Keratinocyte (primary cell): ENCODE data around the gene STX8. TPM values are rescaled to one million over a fixed set of nuclear protein-coding genes. Genes with fewer than 3 reads are reported as not detected.

ENCODE experiments used
- DNase-seq: peaks from one replicate; pipeline ENCODE4 v3.0.0-alpha.2; 2011; ENCODE audit warnings: low read depth, missing footprints, low spot score
- FAIRE-seq: peaks from 2 replicates; lab custom pipeline; 2011; peaks lifted over from hg19 to GRCh38; lab: Jason Lieb, UNC
- H2AFZ ChIP-seq: 2 replicates; pipeline ENCODE4 v1.6.0; 2012; ENCODE audit warnings: low read length, control low read depth, inconsistent platforms; ENCODE audit not compliant: control insufficient read depth
- H3K27ac ChIP-seq: 2 replicates; pipeline ENCODE4 v1.5.1; 2011; ENCODE audit warnings: low read length; ENCODE audit not compliant: control insufficient read depth, insufficient read depth
- H3K27me3 ChIP-seq: 3 replicates; pipeline ENCODE4 v1.6.0; 2011; ENCODE audit warnings: low read length; ENCODE audit not compliant: control insufficient read depth, insufficient read depth; ENCODE audit errors: extremely low read depth
- H3K36me3 ChIP-seq, 2 experiments: 2 replicates in 1 of 2; 3 replicates in 1 of 2; pipeline ENCODE4 v1.5.1; 2011; ENCODE audit warnings: low read length in 2 of 2, mild to moderate bottlenecking in 1 of 2; ENCODE audit not compliant: control insufficient read depth in 2 of 2, insufficient read depth in 2 of 2; ENCODE audit errors: extremely low read depth in 1 of 2
- H3K4me1 ChIP-seq: 3 replicates; pipeline ENCODE4 v1.5.1; 2011; ENCODE audit warnings: low read length; ENCODE audit not compliant: control insufficient read depth, insufficient read depth; ENCODE audit errors: extremely low read depth
- H3K4me2 ChIP-seq: 3 replicates; pipeline ENCODE4 v1.6.0; 2011; ENCODE audit warnings: low read depth, low read length; ENCODE audit not compliant: control insufficient read depth, insufficient read depth; ENCODE audit errors: extremely low read depth
- H3K4me3 ChIP-seq, 3 experiments: fragments of 200-600 bp in 1 of 3; sonication (generic) in 1 of 3; 2 replicates in 2 of 3; 3 replicates in 1 of 3; pipeline ENCODE4 v1.5.1; 2011 to 2016; ENCODE audit warnings: low read length in 3 of 3, mild to moderate bottlenecking in 3 of 3, control low read depth in 2 of 3, inconsistent platforms in 1 of 3, low read depth in 1 of 3, mixed read lengths in 1 of 3, mixed run types in 1 of 3, moderate library complexity in 1 of 3; ENCODE audit not compliant: control insufficient read depth in 2 of 3, insufficient read depth in 2 of 3; ENCODE audit errors: extremely low read depth in 1 of 3
- H3K79me2 ChIP-seq: 2 replicates; pipeline ENCODE4 v1.6.0; 2012; ENCODE audit warnings: low read length; ENCODE audit not compliant: control insufficient read depth, insufficient read depth
- H3K9ac ChIP-seq: 3 replicates; pipeline ENCODE4 v1.6.0; 2011; ENCODE audit warnings: low read length; ENCODE audit not compliant: control insufficient read depth, insufficient read depth; ENCODE audit errors: extremely low read depth
- H3K9me1 ChIP-seq: 3 replicates; pipeline ENCODE4 v1.6.0; 2011; ENCODE audit warnings: low read length; ENCODE audit not compliant: control insufficient read depth, insufficient read depth; ENCODE audit errors: extremely low read depth
- H3K9me3 ChIP-seq: 2 replicates; pipeline ENCODE4 v1.5.1; 2012; ENCODE audit warnings: low read depth, low read length; ENCODE audit not compliant: control insufficient read depth
- H4K20me1 ChIP-seq: 3 replicates; pipeline ENCODE4 v1.6.0; 2011; ENCODE audit warnings: low read length; ENCODE audit not compliant: control insufficient read depth, insufficient read depth; ENCODE audit errors: extremely low read depth
- CTCF ChIP-seq, 3 experiments: IDR thresholded peaks in 1 of 3; conservative IDR thresholded peaks in 1 of 3; optimal IDR thresholded peaks in 1 of 3; 2 replicates in 2 of 3; 3 replicates in 1 of 3; pipeline versions ENCODE3 to v1.5.1; 2011; ENCODE audit warnings: low read length in 3 of 3, mild to moderate bottlenecking in 3 of 3, moderate library complexity in 2 of 3, control low read depth in 1 of 3, inconsistent platforms in 1 of 3; ENCODE audit not compliant: insufficient read depth in 2 of 3; ENCODE audit errors: extremely low read depth in 1 of 3
- EZH2 ChIP-seq: IDR thresholded peaks from one replicate; pipeline ENCODE4 v1.6.1; 2012; ENCODE audit warnings: inconsistent platforms, mild to moderate bottlenecking, low read length, moderate library complexity
- dilution Hi-C: fragments of 300-500 bp; cut with MboI; formaldehyde crosslinking; loops from one replicate; pipeline ENCODE4 v1.7.0; 2020; ENCODE audit warnings: low sequenced_read_pairs; ENCODE audit not compliant: extremely low pct_ligation_motif_present
- polyA plus RNA-seq, 5 experiments: library from polyadenylated mRNA; depleted of rRNA in 3 of 5; stranded (reverse) in 3 of 5; stranded (forward) in 1 of 5; unstranded in 1 of 5; fragments of >200 nt; gene quantifications; 1 replicate in 1 of 5; 2 replicates in 3 of 5; 3 replicates in 1 of 5; pipeline versions ENCODE4 v1.2.1 to v1.2.3, GENCODE V29; 2011 to 2012; ENCODE audit warnings: missing spikeins in 2 of 5, low read depth in 1 of 5, low replicate concordance in 1 of 5

The STX8 gene
- polyA plus RNA-seq, 1 donor (not counting 4 experiments of a cell fraction or from before 2014, with no cell fraction given) = 90.3 TPM

- no peak for FAIRE-seq
- dilution Hi-C loops = no loop called here
- no peaks in the 10 kb centered on the region for H4K20me1 ChIP-seq
Measured at GRCh38 chr17:9419932-9420453, 155.6 kb downstream of the STX8 start.

GRCh38 chr17:9414471-9414870, 161.1 kb downstream of the STX8 start:
- no peak for TF ChIP-seq CTCF (optimal IDR thresholded peaks at IDR 0.05 in 1 of 3, IDR thresholded peaks at IDR 0.05 in 1 of 3, conservative IDR thresholded peaks at IDR 0.05 in 1 of 3; ENCODE audit: extremely low read depth in 1 of 3, insufficient read depth in 2 of 3, low read length in 3 of 3)
- no peak for TF ChIP-seq EZH2

More at GRCh38 chr17:9419932-9420453, 155.6 kb downstream of the STX8 start:
- H3K9ac ChIP-seq = no peak overlapping the region
- TF ChIP-seq CTCF (optimal IDR thresholded peaks at IDR 0.05 in 1 of 3, IDR thresholded peaks at IDR 0.05 in 1 of 3, conservative IDR thresholded peaks at IDR 0.05 in 1 of 3; ENCODE audit: extremely low read depth in 1 of 3, insufficient read depth in 2 of 3, low read length in 3 of 3) (no peak), EZH2 (no peak)
- H3K36me3 ChIP-seq = peaks cover 0 to 1% of the 10 kb centered on the region in 2 experiments
- DNase-seq = no peak
- H3K4me1 ChIP-seq = no peaks in the 10 kb centered on the region
- no peaks in the 10 kb centered on the region for H3K9me3 ChIP-seq
- H3K27me3 ChIP-seq = no peaks in the 10 kb centered on the region
- H3K79me2 ChIP-seq = no peaks in the 10 kb centered on the region
- no peak overlapping the region for H3K27ac ChIP-seq
- no peak overlapping the region for H2AFZ ChIP-seq
- no peaks in the 10 kb centered on the region for H3K9me1 ChIP-seq
- H3K4me2 ChIP-seq = no peak overlapping the region
- H3K4me3 ChIP-seq = no peak overlapping the region

More at GRCh38 chr17:9414471-9414870, 161.1 kb downstream of the STX8 start:
- Histone ChIP-seq H4K20me1 (no peaks in the 10 kb centered on the region), H3K27ac (no peak overlapping the region), H3K4me1 (peaks cover under 1% of the 10 kb centered on the region), H3K4me2 (no peak overlapping the region), H3K9me1 (no peaks in the 10 kb centered on the region), H3K9me3 (no peaks in the 10 kb centered on the region), H2AFZ (no peak overlapping the region), H3K36me3 (no peaks in the 10 kb centered on the region), H3K4me3 (no peak overlapping the region), H3K79me2 (no peaks in the 10 kb centered on the region), H3K9ac (no peak overlapping the region), H3K27me3 (no peaks in the 10 kb centered on the region)
- dilution Hi-C loops = no loop called here
- DNase-seq (no peak), FAIRE-seq (no peak)
